H1 (cell line): ENCODE results near the gene DISC1.

Experiments
- CTCF ChIP-seq, 3 experiments: IDR thresholded peaks; 1 replicate in 2 of 3; 2 replicates in 1 of 3; pipeline versions ENCODE4 v1.5.1 to v1.6.1; 2011; ENCODE audit warnings: low read length in 3 of 3, mild to moderate bottlenecking in 3 of 3, inconsistent platforms in 2 of 3, low read depth in 1 of 3, moderate library complexity in 1 of 3; ENCODE audit not compliant: insufficient read depth in 1 of 3; ENCODE audit errors: control extremely low read depth in 1 of 3
- EZH2 ChIP-seq: fragments of 200-600 bp; sonication (generic); IDR thresholded peaks from 2 replicates; pipeline ENCODE4 v1.7.1; 2012; ENCODE audit warnings: low read depth, mild to moderate bottlenecking, moderate library complexity, low read length, inconsistent platforms; ENCODE audit not compliant: severe bottlenecking
- GTF2F1 ChIP-seq: IDR thresholded peaks from 2 replicates; pipeline ENCODE4 v1.6.1; 2012; ENCODE audit warnings: low read depth, low read length, improper control_type of control experiment, borderline replicate concordance
- ZNF274 ChIP-seq: IDR thresholded peaks from 2 replicates; pipeline ENCODE4 v1.7.0; 2012; ENCODE audit warnings: low read length, borderline replicate concordance; ENCODE audit errors: extremely low read depth

- TF ChIP-seq CTCF (IDR thresholded peaks at IDR 0.05; ENCODE audit: control extremely low read depth in 1 of 3, insufficient read depth in 1 of 3, low read depth in 1 of 3, low read length in 3 of 3): no peak
- TF ChIP-seq EZH2: no peak
- TF ChIP-seq ZNF274: no peak
- TF ChIP-seq GTF2F1: no peak
Observed at GRCh38 chr1:231724041-231724440, 97.5 kb downstream of the DISC1 start.
